ENCODE measurements around the gene BAG1.

Gene BAG1

DNA sequence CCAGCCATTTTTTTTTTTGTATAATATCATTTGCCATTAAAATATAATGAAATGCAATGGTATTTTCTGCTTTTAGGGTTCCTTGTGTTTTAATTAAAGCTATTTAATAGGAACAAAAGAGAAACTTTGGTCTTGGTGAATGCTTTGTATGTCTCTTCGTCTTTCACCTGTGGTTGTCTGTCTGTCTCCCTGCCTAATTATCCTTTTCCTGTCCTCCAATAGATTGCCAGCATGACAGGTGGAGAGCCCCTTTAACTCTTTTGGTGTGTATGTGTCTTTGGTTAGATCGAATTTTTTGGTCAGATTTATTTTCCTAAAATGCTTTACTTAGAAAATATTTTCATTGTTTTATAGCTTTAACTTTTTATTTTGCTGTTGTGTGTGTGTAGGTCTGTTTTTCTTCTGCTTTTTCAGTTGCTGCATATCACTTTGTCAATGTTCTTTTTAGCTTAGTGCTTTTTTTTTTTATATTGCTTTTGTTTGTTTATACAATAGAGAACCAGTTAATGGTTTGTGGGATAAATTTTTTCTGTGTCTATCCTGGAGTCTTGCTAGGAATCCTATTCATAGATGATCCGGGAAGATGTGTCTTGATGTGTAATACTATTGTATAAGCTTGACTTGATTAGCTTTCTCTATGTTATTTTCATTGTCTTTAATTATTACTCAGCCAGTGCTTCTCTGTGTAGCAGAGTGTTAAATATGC, 8.9 kb upstream of the BAG1 start:
- DNase-seq, result no peak

DNA sequence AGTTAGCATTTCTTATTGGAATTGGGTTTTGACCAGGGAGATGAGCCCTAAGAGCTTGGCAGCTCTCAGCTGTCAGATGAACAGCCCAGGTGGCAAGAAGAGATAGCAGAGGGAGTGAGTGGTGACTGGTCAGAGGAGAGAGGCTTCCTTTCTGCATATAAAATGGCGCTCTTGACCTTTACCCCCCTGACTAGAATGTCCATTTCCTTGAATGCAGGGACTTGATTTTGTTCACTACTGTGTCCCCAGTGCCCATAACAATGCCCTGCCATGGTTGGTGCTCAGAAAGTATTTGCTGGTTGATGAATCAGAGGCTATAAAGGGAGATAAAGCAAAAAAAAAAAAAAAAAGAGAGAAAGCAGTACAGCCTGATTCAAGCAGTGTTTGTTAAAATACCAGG, 7.6 kb upstream of the BAG1 start:
- no peak for DNase-seq

DNA sequence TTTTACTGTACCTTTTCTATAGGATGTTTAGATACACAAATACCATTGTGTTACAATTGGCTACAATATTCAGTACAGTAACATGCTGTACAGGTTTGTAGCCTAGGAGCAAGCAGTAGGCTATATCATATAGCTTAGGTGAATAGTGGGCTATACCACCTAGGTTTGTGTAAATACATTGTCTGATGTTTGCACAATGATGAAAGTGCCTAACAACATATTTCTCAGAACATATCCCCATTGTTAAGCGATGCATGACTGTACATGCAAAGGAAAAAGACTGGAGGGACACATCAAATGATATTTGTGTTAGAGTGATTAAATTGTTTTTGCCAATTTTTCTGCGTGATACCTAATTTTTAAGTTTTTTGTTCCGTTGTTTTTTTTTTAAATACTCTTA, 5.6 kb upstream of the BAG1 start:
- no peak for DNase-seq

DNA sequence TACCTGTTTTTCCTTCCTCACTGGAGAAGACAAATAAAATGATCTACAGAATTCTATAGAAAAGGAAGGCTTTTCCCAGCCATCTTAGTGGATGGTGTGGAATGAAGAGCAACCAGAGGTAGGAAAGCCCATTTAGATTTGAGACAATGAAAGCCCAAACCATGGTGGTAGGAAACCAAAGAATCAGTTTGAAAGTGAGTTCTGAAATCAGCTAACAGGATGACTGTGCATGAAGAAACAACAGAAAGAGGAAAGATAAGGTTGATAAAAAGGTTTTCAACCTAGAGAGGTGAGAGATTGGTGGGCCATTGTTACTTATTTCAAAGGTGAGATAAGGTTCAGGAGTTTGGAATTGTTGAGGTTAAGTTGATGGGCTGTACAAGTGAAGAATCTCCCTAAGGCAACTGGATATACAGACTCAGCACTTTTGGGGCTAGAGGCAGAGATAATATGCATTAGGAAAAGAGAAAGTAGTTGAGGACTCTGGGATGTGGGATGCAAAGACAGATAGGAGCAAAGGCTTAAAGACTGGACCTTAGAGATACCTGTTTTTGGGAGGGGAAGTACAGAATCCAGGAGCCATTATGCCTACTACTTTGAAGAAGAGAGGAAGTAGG, 2.8 kb upstream of the BAG1 start:
- no peak for DNase-seq

DNA sequence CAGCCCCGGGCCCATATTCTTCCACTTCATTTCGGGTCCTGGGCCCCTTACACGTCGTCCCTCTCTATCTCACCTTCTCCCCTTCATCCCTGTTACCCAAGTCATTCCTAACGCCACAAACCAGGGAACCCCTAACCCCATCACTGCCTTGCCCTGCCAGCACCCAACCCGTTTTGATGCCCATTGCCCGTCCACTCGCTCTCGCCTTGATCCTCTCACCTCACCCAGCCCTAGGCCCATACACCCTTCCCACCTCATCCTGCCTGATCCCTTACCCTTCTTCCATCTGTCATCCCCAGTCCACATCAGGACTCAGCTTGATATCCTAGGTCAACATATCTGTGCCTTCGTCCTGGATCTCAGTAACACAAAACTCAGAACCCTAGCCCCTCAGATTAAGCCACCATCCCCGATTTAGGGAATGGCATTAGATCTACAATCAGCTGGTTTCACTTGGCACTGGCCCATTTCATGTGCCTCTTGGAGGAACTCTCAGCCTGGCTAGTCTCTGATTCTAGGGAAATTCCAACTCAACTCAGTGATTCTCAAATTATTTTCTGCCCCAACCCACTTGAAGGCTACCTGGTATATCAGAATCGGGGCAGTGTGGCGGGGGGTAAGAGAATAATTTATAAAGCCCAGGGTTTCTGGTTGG, 830 bp upstream of the BAG1 start:
- DNase-seq, result no peak

DNA sequence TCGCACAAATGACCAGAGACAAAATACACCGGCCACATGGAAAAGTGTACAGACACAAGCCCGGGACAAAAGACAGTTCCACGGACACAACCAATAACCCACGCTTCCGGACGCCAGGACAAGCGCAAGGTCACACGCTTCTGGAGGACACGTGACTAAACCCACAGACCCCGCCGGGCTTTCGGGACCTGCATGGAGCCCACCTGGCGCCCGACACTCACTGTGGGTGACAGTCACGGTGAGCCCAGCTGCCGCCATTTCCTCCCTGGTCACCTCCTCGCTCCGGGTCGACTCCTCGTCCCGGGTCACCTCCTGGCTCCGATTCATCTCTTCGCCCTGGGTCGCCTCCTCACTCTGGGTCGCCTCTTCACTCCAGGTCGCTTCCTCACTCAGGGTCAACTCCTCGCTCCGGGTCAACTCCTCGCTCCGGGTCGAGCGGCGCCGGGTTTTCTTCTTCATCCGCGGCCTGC, 470 bp downstream of the BAG1 start:
- DNase-seq, result no peak

DNA sequence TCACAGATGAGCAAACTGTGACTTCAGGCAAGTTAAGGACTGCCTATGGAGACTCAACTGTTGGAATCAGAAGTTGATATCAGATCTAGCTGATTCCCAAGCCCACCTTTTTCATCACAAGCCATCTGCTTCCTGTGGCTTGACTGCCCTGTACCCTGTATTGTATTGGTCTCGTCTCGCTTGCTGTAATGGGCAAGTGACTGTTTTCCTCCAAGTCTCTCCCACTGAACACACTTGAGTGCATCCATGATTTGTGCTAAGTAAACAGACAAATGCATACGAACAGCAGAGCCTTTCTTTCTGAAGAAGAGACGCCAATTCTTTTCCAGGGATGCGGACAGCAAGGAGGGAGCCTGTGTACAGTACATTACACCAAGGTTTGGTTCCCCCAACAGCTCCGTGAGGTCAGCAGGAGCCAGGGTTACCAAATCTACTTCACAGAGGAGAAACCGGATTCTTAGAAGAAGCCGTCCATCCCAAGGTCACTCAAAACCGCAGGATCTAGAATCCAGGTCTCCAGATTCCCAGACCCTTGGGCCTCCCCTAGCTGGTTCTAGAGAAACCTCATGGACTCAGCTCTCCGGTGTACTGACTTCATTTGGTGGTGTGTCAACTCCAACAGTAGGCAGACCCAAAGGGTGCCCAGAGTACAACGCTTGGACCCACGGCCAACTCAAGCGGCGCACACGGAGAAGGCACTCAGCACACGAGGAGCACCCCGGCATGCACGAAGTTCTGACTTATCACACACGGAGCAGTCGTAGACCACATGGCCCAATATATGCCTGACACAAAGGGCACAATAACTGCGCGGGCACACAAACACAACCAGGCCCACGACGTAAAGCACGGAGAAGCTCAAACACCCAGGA, 1.1 kb downstream of the BAG1 start:
- DNase-seq, result no peak

DNA sequence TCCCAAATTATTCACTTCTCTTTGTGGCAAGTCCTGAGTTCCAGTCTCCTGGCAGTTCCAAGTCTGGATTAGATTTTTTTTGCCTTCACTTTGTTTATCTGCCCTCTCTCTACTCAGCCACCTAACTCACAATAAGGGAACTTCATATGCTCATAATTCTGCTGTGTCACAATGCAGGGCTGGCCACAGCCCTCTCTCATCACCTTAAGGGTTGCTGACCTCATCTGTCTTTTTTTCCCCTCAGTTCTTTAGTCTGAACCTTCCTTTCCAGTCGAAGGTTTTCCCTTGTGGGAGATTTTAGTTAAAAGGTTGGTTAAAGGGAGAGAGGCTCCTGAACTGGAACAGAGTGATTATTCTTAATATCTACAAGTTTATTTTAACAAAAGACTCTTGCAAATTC, 4.1 kb downstream of the BAG1 start:
- no peak for DNase-seq

DNA sequence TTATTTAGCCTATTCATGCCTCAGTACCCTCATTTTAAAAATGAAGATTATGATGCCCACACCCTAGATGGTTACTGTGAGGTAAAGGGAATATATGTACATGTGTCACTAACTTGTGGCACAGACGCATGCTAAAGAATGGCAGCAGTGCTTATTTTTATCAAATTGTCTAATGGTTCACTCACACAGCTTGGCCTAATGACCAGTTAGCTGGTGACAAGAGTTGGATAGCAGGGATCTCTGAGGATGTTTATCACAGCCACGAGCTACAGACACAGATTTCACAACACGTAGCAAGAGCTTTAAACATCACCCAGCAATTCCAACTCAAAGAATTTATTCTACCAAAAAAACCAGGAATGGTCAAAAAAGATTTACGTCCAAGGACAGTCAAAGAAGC, 7.2 kb downstream of the BAG1 start:
- DNase-seq, result no peak

DNA sequence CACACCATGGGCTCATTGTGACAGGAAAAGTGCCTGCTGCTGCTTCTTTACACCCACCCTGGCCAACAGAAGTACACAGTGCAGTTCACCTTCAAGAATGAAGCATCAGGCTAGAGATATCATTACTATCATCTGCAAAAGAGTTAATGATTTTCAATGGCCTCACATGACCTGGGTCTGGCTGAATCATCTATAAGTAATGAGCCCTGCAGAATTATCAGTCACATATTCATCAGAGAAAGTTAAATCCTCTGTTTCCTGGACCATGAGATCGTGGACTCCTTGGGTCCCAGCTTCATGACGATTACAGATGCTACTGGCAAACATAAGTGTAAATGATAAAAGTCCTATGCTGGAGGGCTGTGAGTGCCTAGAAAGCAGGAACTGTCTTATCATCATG, 8.3 kb downstream of the BAG1 start:
- DNase-seq, result no peak

DNA sequence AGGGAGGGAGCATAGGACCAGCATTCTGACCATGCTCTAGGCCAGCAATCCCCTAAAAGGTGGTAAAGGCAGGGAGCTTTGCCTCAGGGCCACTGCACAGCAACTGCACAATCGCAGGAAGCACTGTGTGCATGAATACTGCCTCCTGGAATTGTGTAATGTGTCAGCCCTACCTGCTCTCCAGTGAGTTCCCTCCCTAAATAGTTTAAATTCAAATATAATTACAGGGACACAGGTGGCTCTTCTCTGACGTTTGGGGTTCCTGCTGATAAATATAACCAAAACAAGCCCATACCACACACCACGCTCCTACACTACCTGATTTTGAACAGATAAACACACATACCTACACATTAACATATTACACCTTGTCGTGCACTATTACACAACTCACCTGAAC, 9.0 kb downstream of the BAG1 start:
- DNase-seq, result no peak

DNA sequence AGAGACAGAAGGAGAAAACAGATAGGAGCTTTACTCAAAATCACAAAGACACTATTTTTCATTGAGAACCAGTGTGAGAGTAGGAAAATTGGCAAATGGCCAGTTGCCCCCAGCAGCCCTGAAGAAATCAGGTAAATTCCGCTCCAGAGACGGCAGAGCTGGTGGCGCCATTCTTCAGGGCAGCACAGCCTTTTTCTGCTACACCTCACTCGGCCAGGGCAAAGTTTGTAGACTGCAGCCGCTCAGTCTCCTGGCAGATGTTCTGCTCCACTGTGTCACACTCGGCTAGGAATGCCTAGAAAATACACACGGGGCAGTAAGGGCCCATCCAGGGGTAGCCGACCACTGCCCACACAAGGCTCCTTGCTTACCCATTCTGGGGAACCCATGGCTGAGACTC, 9.5 kb downstream of the BAG1 start:
- no peak for DNase-seq

DNA sequence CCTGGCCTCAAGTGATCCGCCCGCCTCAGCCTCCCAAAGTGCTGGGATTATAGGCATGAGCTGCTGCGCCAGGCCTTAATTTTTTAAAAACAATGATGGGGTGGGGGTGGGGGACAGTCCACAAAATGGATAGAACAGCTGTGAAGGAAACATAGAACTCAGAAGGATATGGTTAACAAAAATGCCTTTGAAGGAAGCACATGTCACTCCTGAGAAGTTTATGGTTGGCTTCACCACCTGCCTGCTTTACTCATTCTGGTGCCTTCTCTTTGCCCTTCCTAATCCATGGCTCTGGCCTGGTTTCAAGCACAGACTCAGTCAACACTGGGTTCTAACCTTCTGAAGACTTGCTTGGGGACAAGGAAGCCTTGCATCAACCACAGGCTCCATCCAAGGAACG, 10.3 kb downstream of the BAG1 start:
- DNase-seq, result no peak

DNA sequence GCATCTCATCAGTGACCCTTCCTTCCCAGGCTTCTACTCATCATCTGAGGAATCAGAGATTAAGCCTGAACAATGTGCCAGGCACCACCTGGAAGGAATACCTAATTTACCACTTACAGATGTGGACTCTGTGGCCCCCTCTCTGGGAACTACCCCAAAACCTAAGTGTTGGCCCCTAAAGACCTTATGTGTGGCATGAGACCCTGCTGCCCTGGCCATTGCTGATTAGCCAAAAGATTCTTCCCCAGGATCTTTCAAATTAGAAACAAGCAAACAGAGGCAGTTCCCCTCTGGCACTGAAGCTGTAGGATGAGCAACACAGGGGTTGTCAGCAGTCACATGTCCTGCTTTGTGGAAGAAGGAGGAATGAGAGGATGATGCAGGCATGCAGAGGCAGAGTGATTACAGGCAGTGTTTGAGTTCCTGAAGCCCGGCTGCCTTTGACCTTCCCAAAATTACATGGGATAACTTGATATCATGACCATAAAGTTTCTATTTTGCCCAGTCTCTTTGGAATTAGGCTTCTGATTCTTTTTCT, 14.0 kb downstream of the BAG1 start:
- DNase-seq, result no peak

DNA sequence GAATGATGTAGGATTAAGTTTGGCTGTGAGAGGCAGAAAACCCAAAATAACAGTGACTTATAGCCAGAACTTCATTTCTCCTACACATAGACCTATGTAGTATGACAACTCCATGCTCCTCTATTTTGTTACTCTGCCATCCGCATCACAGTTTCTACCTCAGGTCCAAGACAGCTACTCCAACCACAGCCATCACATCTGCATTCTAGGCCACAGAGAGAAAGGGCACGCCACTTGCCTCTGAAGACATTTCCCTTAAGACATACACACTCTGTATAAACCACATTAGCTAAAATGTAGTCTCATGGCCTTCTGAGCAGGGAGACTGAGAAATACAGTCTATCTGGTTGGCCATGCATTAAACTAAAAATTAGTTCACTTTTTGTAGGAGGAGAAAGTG, 14.5 kb downstream of the BAG1 start:
- DNase-seq, result no peak

DNA sequence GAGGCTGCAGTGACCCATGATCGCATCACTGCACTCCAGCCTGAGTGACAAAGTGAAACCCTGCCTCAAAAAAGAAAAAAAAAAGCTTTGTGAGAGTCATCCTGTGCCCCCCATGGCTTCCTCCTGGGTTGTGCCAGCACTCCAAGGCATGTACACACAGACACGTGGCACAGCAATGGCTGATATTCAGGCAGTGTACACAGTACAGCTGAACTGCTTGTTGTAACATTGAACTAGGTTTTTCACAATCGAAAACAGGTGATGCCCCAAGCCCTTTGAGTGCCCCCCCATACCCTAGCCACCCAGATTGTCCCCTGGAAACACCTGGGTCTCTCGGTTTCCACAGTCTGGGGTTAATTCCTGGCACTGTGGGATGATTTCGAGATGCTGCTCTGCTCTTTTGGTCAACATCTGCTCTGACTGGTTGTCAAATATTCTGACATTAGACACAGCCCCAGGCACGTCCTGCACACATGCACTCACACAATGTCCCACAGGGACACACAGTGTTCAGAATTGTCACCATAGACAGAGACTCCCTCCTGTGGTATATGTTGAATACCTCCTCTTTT, 15.3 kb downstream of the BAG1 start:
- DNase-seq, result no peak

DNA sequence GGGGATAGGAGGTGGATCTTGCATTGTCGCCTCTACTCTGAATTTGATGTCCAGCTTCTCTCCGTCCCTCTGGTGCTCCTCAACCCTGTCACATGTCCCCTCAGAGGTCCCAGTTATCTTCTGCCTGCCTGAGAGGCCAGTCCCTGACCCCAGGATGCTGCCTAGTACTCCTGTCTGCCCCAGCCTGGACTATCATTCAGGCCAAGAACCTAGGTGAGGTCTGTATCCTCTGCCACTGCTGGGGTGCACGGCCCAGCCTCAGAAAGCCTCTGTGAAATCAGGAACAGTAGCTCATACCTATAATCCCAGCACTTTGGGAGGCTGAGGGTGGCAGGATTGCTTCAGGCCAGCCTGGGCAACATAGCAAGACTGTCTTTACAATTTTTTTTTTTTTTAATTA, 15.9 kb downstream of the BAG1 start:
- DNase-seq, result no peak

DNA sequence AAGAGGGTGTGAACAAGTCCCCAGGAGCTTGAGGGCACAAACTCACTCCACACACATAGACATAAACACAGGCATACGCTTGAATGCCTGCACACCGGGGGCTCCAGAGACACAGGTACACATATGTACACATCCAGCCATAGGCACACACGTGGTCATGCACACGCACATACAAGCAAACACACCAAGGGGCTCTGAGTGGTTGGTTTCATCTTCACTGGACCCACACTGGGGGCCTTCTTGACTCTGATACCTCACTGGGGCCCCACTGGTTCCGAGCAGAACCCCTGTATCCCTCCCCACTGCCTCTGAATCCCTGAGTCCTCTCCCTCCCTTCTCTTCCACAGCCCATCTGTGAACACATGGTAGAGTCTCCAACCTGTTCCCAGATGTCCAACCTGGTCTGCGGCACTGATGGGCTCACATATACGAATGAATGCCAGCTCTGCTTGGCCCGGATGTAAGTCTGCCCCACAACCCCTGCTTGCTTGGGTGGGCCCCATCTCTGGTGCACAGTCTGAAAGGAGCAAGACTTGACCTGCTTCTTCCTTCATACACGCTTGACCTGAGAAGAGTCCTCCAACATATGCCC, 18.1 kb downstream of the BAG1 start:
- DNase-seq, result no peak

DNA sequence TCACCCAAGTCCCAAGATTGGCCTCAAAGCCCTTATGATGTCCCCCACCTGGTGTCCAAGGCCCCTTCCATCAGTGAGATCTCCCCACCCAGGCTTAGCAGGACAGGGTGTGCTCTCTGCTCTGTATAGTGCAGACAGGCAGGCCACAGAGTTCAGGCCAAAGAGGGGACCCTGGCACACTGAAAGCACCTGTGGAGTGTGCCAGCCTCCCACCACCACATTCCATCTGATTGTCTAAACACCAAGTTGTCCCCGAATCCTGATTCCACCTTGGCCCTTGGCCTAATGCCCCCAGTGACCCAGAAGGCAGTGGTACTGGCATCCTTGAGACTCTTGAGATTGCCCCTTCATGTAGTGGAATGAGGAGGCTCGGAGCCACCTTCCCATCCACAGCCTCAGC, 19.2 kb downstream of the BAG1 start:
- no peak for DNase-seq

DNA sequence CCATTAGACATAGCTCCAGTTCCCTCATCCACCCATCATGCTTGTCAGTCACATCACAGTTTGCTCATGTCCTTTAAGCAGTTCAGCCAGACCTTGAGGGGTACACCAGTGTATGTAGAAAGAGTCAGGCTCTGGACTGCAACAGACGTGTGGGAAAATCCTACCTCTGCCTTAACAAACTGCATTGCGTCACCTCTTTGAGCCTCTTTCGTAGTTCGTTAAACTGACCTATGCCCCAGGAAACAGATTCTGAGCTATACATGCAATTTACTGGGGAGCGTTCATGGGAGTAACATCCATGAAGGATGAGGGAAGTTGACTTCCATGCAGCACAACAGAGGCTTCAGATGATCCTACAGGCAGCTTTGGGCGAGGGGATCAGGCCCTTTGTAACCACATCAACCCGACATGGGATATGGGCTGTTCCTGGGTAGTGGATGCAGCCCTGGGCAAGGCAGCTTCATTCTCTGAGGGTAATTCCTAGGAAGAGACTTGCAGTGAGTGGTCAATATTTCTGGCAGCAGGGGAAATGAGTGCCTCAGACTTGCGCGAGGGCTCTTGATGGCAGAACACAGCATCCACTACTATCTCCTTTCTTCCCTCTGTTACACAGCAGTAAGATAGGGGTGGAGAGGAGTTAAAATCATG, 20.2 kb downstream of the BAG1 start:
- DNase-seq, result no peak

DNA sequence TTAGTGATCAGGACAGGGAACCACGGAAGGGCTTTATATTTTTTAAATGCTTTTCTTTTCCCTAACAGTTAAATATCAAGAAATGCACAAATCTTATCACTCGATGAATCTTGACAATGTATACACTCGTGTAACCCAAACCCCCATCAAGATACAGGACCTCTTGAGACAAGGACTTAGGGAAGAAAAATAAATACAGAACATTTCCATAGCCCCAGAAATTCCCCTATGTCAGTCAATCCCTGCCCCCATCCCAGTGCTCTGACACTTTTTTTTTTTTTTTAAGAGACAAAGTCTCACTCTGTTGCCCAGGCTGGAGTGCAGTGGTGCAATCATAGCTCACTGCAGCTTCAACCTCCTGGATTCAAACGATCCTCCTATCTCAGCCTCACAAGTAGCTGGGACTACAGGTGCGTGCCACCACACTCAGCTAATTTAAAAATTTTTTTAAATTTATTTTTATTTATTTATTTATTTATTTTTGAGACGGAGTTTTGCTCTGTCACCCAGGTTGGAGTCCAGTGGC, 21.8 kb downstream of the BAG1 start:
- no peak for DNase-seq

DNA sequence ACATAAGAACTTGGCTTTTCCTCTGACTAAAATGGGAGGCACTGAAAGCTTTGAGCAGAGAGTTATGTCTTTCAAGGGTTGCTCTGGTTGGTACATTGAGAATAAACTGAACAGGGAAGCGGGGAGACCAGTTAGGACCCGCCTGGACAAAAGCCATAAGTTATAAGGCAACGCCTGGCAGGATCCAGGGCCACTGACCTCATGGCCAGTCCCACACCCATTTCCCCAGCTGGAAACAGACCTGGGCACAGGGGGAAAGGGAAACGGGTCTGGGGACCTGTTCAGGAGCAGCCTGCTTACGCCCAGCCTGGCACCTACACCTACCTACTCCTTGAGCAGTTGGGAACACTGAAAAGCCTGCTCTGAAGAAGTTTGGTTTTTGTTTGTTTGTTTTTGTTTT, 23.2 kb downstream of the BAG1 start:
- DNase-seq, result no peak

Measured in NCI-H1436 (cell line).